DOHH2 (cell line): ENCODE measurements around the gene C1GALT1.

ENCODE experiments used
- H3F3A ChIP-seq: fragments of 200-600 bp; sonication (generic), shearing (Covaris generic); 2 replicates; pipeline ENCODE4 v1.6.0; 2016; ENCODE audit warnings: antibody characterized with exemption, mild to moderate bottlenecking; ENCODE audit not compliant: control insufficient read depth, insufficient read depth
- H3K27ac ChIP-seq: fragments of 200-600 bp; sonication (generic); 2 replicates; pipeline ENCODE4 v1.5.1; 2014; ENCODE audit warnings: low read depth, mild to moderate bottlenecking, low read length, moderate library complexity
- H3K27me3 ChIP-seq: fragments of 200-600 bp; sonication (generic); 2 replicates; pipeline ENCODE4 v1.6.1; 2014; ENCODE audit warnings: mild to moderate bottlenecking, low read length, mixed read lengths; ENCODE audit not compliant: control insufficient read depth
- H3K36me3 ChIP-seq: fragments of 200-600 bp; sonication (generic); 2 replicates; pipeline ENCODE4 v1.6.1; 2014; ENCODE audit warnings: mild to moderate bottlenecking, low read length, moderate library complexity, mixed read lengths; ENCODE audit not compliant: control insufficient read depth
- H3K4me1 ChIP-seq: fragments of 200-600 bp; sonication (generic); 2 replicates; pipeline ENCODE4 v1.6.1; 2014; ENCODE audit warnings: mild to moderate bottlenecking, low read length, mixed read lengths; ENCODE audit not compliant: control insufficient read depth
- H3K4me2 ChIP-seq: fragments of 200-600 bp; sonication (generic); 2 replicates; pipeline ENCODE4 v1.6.0; 2014; ENCODE audit warnings: mild to moderate bottlenecking, low read length, moderate library complexity
- H3K4me3 ChIP-seq: fragments of 200-600 bp; sonication (generic); 2 replicates; pipeline ENCODE4 v1.5.1; 2014; ENCODE audit warnings: mild to moderate bottlenecking, low read length, mixed read lengths
- H3K79me2 ChIP-seq: fragments of 200-600 bp; sonication (generic); 2 replicates; pipeline ENCODE4 v1.6.1; 2014; ENCODE audit warnings: mild to moderate bottlenecking, low read length, mixed read lengths; ENCODE audit not compliant: control insufficient read depth
- H3K9me2 ChIP-seq: fragments of 200-600 bp; sonication (generic); replicated peaks from 2 replicates; pipeline ENCODE4 v1.6.1; 2014; ENCODE audit warnings: mild to moderate bottlenecking, low read length, mixed read lengths; ENCODE audit not compliant: control insufficient read depth
- H3K9me3 ChIP-seq: fragments of 200-600 bp; sonication (generic); 2 replicates; pipeline ENCODE4 v1.6.1; 2014; ENCODE audit warnings: antibody characterized with exemption, low read length, mixed read lengths; ENCODE audit not compliant: control insufficient read depth, insufficient read depth
- H4K20me1 ChIP-seq: fragments of 200-600 bp; sonication (generic); 2 replicates; pipeline ENCODE4 v1.6.0; 2014; ENCODE audit warnings: low read depth, mild to moderate bottlenecking, antibody characterized with exemption, low read length, moderate library complexity; ENCODE audit not compliant: control insufficient read depth, insufficient read depth
- EZH2phosphoT487 ChIP-seq: fragments of 200-600 bp; sonication (generic); IDR thresholded peaks from 2 replicates; pipeline ENCODE4 v1.6.1; 2017; ENCODE audit warnings: borderline replicate concordance, mild to moderate bottlenecking, antibody characterized with exemption, low read length, moderate library complexity, mixed read lengths
- TF ChIP-seq, protein P1 (sequence below): fragments of 200-600 bp; sonication (generic); IDR thresholded peaks from one replicate; pipeline ENCODE4 v1.5.1; 2014; ENCODE audit warnings: antibody characterized with exemption, mild to moderate bottlenecking, low read depth, low read length; ENCODE audit not compliant: poor library complexity, severe bottlenecking

C1GALT1 gene

DNA sequence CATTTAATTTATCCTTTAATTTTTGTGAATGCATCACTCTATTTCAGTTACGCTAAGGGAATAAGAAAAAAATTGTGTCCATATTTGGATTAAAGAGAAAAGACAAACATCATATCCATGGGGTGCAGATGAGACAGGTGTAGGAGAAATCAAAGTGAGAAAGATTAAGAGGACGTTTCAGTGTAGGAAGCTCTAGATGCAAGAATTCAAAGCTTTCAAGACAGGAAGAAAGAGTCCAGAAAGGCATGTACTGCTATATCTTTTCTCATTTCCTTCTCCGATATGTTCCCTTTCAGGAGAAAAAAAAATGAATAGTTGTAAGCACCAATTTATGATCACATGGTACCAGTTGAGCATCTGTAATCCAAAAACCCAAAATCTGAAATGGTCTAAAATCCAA, 17.0 kb upstream of the C1GALT1 start:
- no peaks in the 10 kb centered on the region for H3K36me3 ChIP-seq
- peaks cover 1% of the 10 kb centered on the region; the same call in 1 of the 2 replicates for H3K9me3 ChIP-seq
- peaks cover under 1% of the 10 kb centered on the region; the same call in 1 of the 2 replicates for H3K4me1 ChIP-seq
- no peak overlapping the region for H3K4me2 ChIP-seq
- H3K27me3 ChIP-seq = no peaks in the 10 kb centered on the region
- H4K20me1 ChIP-seq = no peaks in the 10 kb centered on the region
- TF ChIP-seq EZH2phosphoT487 = no peak
- TF ChIP-seq, protein P1, sequence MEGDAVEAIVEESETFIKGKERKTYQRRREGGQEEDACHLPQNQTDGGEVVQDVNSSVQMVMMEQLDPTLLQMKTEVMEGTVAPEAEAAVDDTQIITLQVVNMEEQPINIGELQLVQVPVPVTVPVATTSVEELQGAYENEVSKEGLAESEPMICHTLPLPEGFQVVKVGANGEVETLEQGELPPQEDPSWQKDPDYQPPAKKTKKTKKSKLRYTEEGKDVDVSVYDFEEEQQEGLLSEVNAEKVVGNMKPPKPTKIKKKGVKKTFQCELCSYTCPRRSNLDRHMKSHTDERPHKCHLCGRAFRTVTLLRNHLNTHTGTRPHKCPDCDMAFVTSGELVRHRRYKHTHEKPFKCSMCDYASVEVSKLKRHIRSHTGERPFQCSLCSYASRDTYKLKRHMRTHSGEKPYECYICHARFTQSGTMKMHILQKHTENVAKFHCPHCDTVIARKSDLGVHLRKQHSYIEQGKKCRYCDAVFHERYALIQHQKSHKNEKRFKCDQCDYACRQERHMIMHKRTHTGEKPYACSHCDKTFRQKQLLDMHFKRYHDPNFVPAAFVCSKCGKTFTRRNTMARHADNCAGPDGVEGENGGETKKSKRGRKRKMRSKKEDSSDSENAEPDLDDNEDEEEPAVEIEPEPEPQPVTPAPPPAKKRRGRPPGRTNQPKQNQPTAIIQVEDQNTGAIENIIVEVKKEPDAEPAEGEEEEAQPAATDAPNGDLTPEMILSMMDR = no peak
- no peaks in the 10 kb centered on the region for H3K9me2 ChIP-seq
- no peak overlapping the region for H3K4me3 ChIP-seq
- no peak overlapping the region for H3K27ac ChIP-seq
- no peaks in the 10 kb centered on the region for H3K79me2 ChIP-seq
- H3F3A ChIP-seq = no peaks in the 10 kb centered on the region

DNA sequence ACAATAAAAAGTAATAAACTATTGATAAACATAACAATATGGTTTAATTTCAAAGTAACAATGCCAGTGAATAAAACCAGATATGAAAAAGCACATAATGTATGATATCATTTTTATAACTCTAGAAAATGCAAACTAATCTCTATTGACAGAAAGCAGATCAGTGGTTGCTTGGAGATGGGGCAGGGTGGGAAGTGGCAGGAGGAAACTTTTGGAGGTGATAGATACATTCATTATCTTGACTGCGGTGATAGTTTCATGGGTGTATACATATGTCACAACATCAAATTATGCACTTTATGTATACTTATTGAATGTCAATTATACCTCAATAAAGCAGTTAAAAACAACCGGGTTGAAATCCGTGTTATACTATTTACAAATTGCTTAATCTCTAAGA, 16.0 kb upstream of the C1GALT1 start:
- no peaks in the 10 kb centered on the region for H3K9me3 ChIP-seq
- H3K79me2 ChIP-seq = no peaks in the 10 kb centered on the region
- no peak for TF ChIP-seq EZH2phosphoT487
- TF ChIP-seq, protein P1 = no peak

DNA sequence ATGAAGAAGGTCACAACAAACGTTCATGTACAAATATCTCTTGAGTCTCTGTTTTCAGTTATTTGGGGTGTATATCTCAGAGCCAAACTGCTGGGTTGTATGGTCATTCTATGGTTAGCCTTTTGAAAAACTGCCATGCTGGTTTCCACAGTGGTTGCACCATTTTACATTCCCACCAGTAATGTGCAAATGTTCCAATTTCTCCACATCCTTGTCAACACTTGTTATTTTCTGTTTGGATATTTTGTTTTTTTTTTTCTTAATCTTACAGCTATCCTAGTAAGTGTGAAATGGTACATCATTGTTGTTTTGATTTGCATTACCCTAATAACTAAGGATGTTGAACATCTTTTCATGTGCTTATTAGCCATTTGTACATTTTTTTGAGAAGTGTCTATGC, 13.0 kb upstream of the C1GALT1 start:
- Histone ChIP-seq H3K36me3 (no peaks in the 10 kb centered on the region), H3K27me3 (no peaks in the 10 kb centered on the region), H3K4me1 (no peaks in the 10 kb centered on the region), H4K20me1 (no peaks in the 10 kb centered on the region), H3F3A (no peaks in the 10 kb centered on the region), H3K27ac (no peak overlapping the region), H3K9me2 (no peaks in the 10 kb centered on the region; the same call in 1 of the 2 replicates), H3K4me3 (no peak overlapping the region), H3K4me2 (no peak overlapping the region), H3K79me2 (no peaks in the 10 kb centered on the region), H3K9me3 (no peaks in the 10 kb centered on the region)
- TF ChIP-seq, protein P1 = no peak
- TF ChIP-seq EZH2phosphoT487 = no peak

More for the DNA sequence above, 16.0 kb upstream of the C1GALT1 start:
- Histone ChIP-seq H3K27ac (no peak overlapping the region), H3F3A (no peaks in the 10 kb centered on the region), H3K4me2 (no peak overlapping the region), H3K9me2 (no peaks in the 10 kb centered on the region), H3K27me3 (no peaks in the 10 kb centered on the region), H3K4me1 (no peaks in the 10 kb centered on the region), H4K20me1 (no peaks in the 10 kb centered on the region), H3K36me3 (no peaks in the 10 kb centered on the region), H3K4me3 (no peak overlapping the region)
